WERI-Rb-1 (cell line): ENCODE results near the gene OPN1SW.

ENCODE experiments used
- DNase-seq: peaks from one replicate; pipeline ENCODE4 v3.0.0-alpha.2; 2020
- H3K27ac ChIP-seq: fragments of 250-450 bp; sonication (Bioruptor Pico); 2 replicates; pipeline ENCODE4 v1.5.1; 2020; ENCODE audit warnings: mild to moderate bottlenecking, moderate library complexity
- H3K27me3 ChIP-seq: fragments of 250-450 bp; sonication (Bioruptor Pico); 2 replicates; pipeline ENCODE4 v1.5.1; 2021; ENCODE audit warnings: mild to moderate bottlenecking, low read depth, moderate library complexity; ENCODE audit not compliant: insufficient read depth, severe bottlenecking
- H3K36me3 ChIP-seq: fragments of 250-450 bp; sonication (Bioruptor Pico); 2 replicates; pipeline ENCODE4 v1.5.1; 2020; ENCODE audit warnings: mild to moderate bottlenecking, moderate library complexity
- H3K4me3 ChIP-seq: 2 replicates; pipeline ENCODE4 v1.5.1; 2011; ENCODE audit warnings: low read depth, mild to moderate bottlenecking, control low read depth, low read length
- H3K9me3 ChIP-seq: fragments of 250-450 bp; sonication (Bioruptor Pico); 2 replicates; pipeline ENCODE4 v1.5.1; 2021; ENCODE audit warnings: mild to moderate bottlenecking, moderate library complexity; ENCODE audit not compliant: severe bottlenecking
- TF ChIP-seq, protein P1 (sequence below): IDR thresholded peaks from 2 replicates; pipeline ENCODE4 v1.5.1; 2011; ENCODE audit warnings: low read depth, mild to moderate bottlenecking, control low read depth, inconsistent platforms, low read length

Gene OPN1SW

DNA sequence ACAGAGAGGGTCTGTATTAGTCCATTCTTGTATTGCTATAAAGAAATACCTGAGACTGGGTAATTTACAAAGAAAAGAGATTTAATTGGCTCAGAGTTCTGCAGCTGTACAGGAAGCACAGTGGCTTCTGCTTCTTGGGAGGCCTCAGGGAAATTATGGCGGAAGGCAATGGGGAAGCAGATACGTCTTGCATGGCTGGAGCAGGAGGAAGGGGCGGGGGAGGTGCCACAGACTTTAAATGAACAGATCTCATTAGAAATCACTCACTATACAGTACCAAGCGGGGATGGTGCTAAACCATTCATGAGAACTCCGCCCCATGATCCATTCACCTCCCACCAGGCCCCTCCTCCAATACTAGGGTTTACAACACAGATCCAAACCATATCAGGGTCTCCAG, 40.2 kb downstream of the OPN1SW start:
- DNase-seq = no peak

DNA sequence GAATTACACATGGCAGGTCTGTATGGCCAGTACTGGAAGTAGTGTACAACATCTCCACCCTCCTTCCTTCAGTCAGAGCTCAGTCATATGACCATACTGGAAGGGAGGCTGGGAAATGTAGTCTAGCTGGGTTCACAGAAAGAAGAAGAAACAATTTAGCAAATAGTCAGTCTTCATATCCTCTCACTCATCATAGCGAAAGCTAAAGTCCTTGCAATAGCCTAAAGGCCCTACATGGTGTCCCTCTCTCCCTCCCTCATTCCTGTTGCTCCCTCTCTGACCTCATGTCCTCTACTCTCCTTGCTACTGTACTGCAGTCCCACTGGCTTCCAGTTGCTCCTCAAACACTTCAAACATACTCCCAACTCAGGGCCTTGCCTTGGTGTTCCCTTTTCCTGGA, 40.7 kb downstream of the OPN1SW start:
- Histone ChIP-seq H3K36me3 (peaks cover 3% of the 10 kb centered on the region; the same call in 1 of the 2 replicates), H3K27me3 (no peaks in the 10 kb centered on the region), H3K27ac (no peak overlapping the region), H3K4me3 (no peak overlapping the region), H3K9me3 (no peaks in the 10 kb centered on the region)
- no peak for DNase-seq
- TF ChIP-seq, protein P1, sequence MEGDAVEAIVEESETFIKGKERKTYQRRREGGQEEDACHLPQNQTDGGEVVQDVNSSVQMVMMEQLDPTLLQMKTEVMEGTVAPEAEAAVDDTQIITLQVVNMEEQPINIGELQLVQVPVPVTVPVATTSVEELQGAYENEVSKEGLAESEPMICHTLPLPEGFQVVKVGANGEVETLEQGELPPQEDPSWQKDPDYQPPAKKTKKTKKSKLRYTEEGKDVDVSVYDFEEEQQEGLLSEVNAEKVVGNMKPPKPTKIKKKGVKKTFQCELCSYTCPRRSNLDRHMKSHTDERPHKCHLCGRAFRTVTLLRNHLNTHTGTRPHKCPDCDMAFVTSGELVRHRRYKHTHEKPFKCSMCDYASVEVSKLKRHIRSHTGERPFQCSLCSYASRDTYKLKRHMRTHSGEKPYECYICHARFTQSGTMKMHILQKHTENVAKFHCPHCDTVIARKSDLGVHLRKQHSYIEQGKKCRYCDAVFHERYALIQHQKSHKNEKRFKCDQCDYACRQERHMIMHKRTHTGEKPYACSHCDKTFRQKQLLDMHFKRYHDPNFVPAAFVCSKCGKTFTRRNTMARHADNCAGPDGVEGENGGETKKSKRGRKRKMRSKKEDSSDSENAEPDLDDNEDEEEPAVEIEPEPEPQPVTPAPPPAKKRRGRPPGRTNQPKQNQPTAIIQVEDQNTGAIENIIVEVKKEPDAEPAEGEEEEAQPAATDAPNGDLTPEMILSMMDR = no peak

More for the DNA sequence above, 40.2 kb downstream of the OPN1SW start:
- Histone ChIP-seq H3K36me3 (peaks cover 3% of the 10 kb centered on the region; the same call in 1 of the 2 replicates), H3K27me3 (no peaks in the 10 kb centered on the region), H3K27ac (no peak overlapping the region), H3K4me3 (no peak overlapping the region), H3K9me3 (no peaks in the 10 kb centered on the region)
- TF ChIP-seq, protein P1 = no peak

DNA sequence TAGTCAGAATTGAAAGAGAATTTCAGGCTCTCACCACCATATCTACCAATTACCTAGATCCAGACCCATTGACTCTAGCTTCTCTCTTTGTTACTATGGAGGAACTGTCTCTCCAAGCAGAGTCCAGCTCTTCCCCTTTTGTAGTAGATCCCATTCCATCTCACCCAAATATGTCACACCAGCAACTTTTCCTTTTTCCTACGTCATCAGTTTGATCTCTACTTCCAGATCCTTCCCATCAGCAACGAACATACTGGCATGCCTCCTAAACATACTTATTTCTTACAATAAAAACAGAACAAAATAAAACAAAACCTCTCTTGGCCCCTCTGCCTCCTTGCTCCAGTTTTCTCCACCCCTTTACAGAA, 42.3 kb downstream of the OPN1SW start:
- no peaks in the 10 kb centered on the region for H3K27me3 ChIP-seq
- no peak for DNase-seq
- no peaks in the 10 kb centered on the region for H3K9me3 ChIP-seq
- TF ChIP-seq, protein P1 = no peak
- no peak overlapping the region for H3K4me3 ChIP-seq
- no peaks in the 10 kb centered on the region for H3K36me3 ChIP-seq
- no peak overlapping the region for H3K27ac ChIP-seq

DNA sequence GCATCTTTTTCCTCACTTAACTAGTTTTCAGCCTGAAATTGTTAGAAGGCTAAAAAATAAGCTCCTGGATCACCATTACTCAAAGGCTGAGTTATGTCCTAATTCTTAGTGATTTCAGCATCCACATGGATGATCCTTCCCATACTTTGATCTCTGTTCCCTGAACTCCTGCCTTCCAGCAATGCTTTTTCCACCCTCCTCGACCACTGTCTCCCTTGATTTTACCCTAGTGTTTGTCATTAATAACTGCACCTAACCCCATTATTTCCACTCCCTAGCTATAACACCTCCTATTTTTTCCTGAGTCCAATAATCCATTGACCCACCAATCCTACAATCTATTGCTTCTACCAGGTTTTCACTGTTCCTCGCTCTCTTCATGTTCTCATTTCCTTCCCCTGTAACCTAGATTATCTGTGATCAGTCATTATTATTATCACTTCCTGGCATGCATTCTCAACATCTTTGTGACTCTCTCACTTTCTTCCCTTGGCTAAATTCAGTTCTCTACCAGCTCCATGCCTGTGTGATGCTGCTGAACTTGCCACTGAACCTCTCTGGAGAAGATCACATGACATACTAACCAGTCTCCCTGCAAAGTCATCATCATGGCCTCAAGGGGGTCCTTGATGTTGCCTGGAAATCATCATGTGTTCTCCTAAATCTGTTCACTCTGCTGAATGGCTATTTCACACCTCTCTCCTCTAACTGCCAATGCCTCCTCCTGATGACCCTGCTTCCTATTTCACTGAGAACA, 42.9 kb downstream of the OPN1SW start:
- H3K27ac ChIP-seq = no peak overlapping the region
- TF ChIP-seq, protein P1 = no peak
- no peaks in the 10 kb centered on the region for H3K9me3 ChIP-seq
- H3K27me3 ChIP-seq = no peaks in the 10 kb centered on the region
- no peak for DNase-seq
- no peaks in the 10 kb centered on the region for H3K36me3 ChIP-seq
- no peak overlapping the region for H3K4me3 ChIP-seq

DNA sequence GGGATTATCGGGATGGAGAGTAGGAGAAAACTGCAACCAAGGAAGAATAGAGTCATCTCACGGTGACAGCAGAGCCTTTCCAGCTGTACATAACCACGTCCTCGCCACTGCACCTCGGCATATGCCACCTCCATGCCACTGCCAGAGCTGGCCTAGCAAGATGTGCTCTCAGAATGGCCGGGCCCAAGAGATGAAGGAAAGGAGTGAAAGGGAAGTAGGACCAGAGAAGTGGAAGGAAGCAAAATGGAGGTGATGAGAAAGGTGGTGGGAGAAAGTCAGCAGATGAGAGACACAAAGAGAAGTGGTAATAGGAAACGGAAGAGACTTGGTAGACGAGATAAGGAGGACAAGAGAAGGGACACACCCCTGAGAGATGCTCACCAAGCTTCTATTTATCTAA, 44.4 kb downstream of the OPN1SW start:
- Histone ChIP-seq H3K9me3 (no peaks in the 10 kb centered on the region), H3K4me3 (no peak overlapping the region), H3K36me3 (no peaks in the 10 kb centered on the region), H3K27me3 (no peaks in the 10 kb centered on the region), H3K27ac (no peak overlapping the region)
- TF ChIP-seq, protein P1 = no peak
- no peak for DNase-seq

DNA sequence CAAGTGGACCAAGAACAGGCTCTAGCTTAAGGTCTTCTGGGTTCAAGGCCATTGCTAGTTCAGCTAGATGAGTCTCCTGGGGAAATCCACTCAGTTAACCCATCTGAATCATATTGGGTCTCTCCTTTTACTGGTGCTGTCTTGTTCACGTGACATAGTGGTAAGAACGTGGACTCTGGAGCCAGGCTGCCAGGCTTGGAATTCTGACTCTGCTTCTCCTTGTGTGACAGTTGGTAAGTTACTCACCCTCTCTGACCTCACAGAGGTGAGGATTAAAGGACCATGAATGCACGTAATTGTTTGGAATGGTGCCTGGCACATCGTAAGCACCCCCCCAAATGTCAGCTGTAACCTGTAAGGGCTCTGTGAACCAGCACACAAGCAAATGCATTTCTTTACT, 46.1 kb downstream of the OPN1SW start:
- no peak overlapping the region for H3K4me3 ChIP-seq
- TF ChIP-seq, protein P1 = no peak
- no peaks in the 10 kb centered on the region for H3K36me3 ChIP-seq
- H3K9me3 ChIP-seq = no peaks in the 10 kb centered on the region
- no peak for DNase-seq
- no peaks in the 10 kb centered on the region for H3K27me3 ChIP-seq
- H3K27ac ChIP-seq = no peak overlapping the region
